H1 (cell line): Measurements from ENCODE around the gene TRAF3. TPM values are rescaled to one million over a fixed set of nuclear protein-coding genes. Genes with fewer than 3 reads are reported as not detected.

Experiments
- CTCF ChIA-PET: fragments of 300-600 bp; sonication (Branson Sonifier 250); formaldehyde crosslinking; loops from one replicate; lab custom pipeline; 2021; ENCODE audit not compliant: partially characterized antibody; lab: Charles Lee
- POLR2A ChIA-PET: fragments of 300-600 bp; sonication (Branson Sonifier 250); formaldehyde crosslinking; loops from one replicate; lab custom pipeline; 2021; ENCODE audit warnings: inconsistent platforms; ENCODE audit not compliant: partially characterized antibody; lab: Charles Lee
- DNase-seq, 2 experiments: peaks; one replicate each; pipeline versions ENCODE4 v3.0.0 to v3.0.0-alpha.2; 2010 to 2022; ENCODE audit warnings: low spot score in 2 of 2, low read depth in 1 of 2, mixed read lengths in 1 of 2
- FAIRE-seq: peaks from 2 replicates; lab custom pipeline; 2011; peaks lifted over from hg19 to GRCh38; lab: Jason Lieb, UNC
- H2AFZ ChIP-seq: 2 replicates; pipeline ENCODE4 v1.8.1; 2012; ENCODE audit warnings: low read length, inconsistent platforms
- H2AK5ac ChIP-seq: 2 replicates; pipeline ENCODE4 v1.6.1; 2013; ENCODE audit warnings: low read depth, low read length
- H2BK120ac ChIP-seq: replicated peaks from 2 replicates; pipeline ENCODE3; 2013; ENCODE audit warnings: low read depth, low read length, inconsistent platforms
- H2BK12ac ChIP-seq: 2 replicates; pipeline ENCODE4 v1.6.1; 2013; ENCODE audit warnings: low read depth, low read length
- H2BK15ac ChIP-seq: 2 replicates; pipeline ENCODE4 v1.6.1; 2013; ENCODE audit warnings: low read length
- H2BK20ac ChIP-seq: 2 replicates; pipeline ENCODE4 v1.6.1; 2013; ENCODE audit warnings: low read length
- H2BK5ac ChIP-seq: 2 replicates; pipeline ENCODE4 v1.6.1; 2013; ENCODE audit warnings: low read depth, low read length
- H3K14ac ChIP-seq: 2 replicates; pipeline ENCODE4 v1.6.1; 2013; ENCODE audit warnings: inconsistent platforms; ENCODE audit not compliant: insufficient read length
- H3K18ac ChIP-seq: 2 replicates; pipeline ENCODE4 v1.6.1; 2013; ENCODE audit warnings: low read length; ENCODE audit errors: extremely low read depth
- H3K23ac ChIP-seq: 2 replicates; pipeline ENCODE4 v1.6.1; 2013; ENCODE audit warnings: inconsistent platforms; ENCODE audit not compliant: insufficient read length
- H3K23me2 ChIP-seq: 2 replicates; pipeline ENCODE4 v1.6.1; 2013; ENCODE audit warnings: low read depth, low read length
- H3K27ac ChIP-seq: 2 replicates; pipeline ENCODE4 v1.6.1; 2011; ENCODE audit warnings: low read depth, low read length, inconsistent platforms
- H3K27me3 ChIP-seq, 4 experiments: replicated peaks in 1 of 4; 1 replicate in 1 of 4; 2 replicates in 3 of 4; pipeline versions ENCODE4 v1.6.1 to v1.8.1; 2011 to 2013; ENCODE audit warnings: low read length in 3 of 4, mild to moderate bottlenecking in 3 of 4, inconsistent platforms in 2 of 4, mixed read lengths in 2 of 4, moderate library complexity in 1 of 4; ENCODE audit not compliant: control insufficient read depth in 3 of 4, insufficient read depth in 3 of 4; ENCODE audit errors: extremely low read depth in 1 of 4
- H3K36me3 ChIP-seq, 4 experiments: 2 replicates each; pipeline versions ENCODE4 v1.6.1 to v1.8.1; 2011 to 2013; ENCODE audit warnings: mild to moderate bottlenecking in 4 of 4, low read length in 3 of 4, moderate library complexity in 2 of 4, control low read depth in 1 of 4, inconsistent platforms in 1 of 4; ENCODE audit not compliant: insufficient read depth in 4 of 4, control insufficient read depth in 2 of 4
- H3K4ac ChIP-seq: replicated peaks from 2 replicates; pipeline ENCODE3; 2013; ENCODE audit warnings: low read length, low read depth, mixed read lengths, inconsistent platforms; ENCODE audit not compliant: insufficient read length
- H3K4me1 ChIP-seq, 4 experiments: replicated peaks in 1 of 4; 1 replicate in 1 of 4; 2 replicates in 3 of 4; pipeline versions ENCODE4 v1.6.1 to v1.8.1; 2011 to 2013; ENCODE audit warnings: low read length in 3 of 4, inconsistent platforms in 2 of 4, mixed read lengths in 1 of 4; ENCODE audit not compliant: insufficient read depth in 4 of 4, control insufficient read depth in 3 of 4
- H3K4me2 ChIP-seq, 2 experiments: 2 replicates each; pipeline versions ENCODE4 v1.6.1 to v1.8.1; 2011 to 2013; ENCODE audit warnings: low read depth in 2 of 2, low read length in 2 of 2, control low read depth in 1 of 2, inconsistent platforms in 1 of 2, mild to moderate bottlenecking in 1 of 2; ENCODE audit not compliant: insufficient read depth in 1 of 2
- H3K4me3 ChIP-seq, 4 experiments: fragments of 200-600, 300-600 bp in 1 of 4; sonication (generic), shearing (Covaris generic), sonication (Bioruptor Twin) in 1 of 4; 2 replicates each; pipeline versions ENCODE4 v1.5.1 to v1.8.1; 2011 to 2016; ENCODE audit warnings: low read length in 4 of 4, low read depth in 3 of 4, control low read depth in 2 of 4, inconsistent platforms in 2 of 4, mild to moderate bottlenecking in 2 of 4, mixed read lengths in 1 of 4, moderate library complexity in 1 of 4; ENCODE audit not compliant: insufficient read depth in 2 of 4; ENCODE audit errors: extremely low read depth in 1 of 4
- H3K56ac ChIP-seq: replicated peaks from 2 replicates; pipeline ENCODE3; 2013; ENCODE audit warnings: low read depth, mild to moderate bottlenecking, mixed read lengths, low read length, inconsistent platforms; ENCODE audit not compliant: insufficient read length
- H3K79me1 ChIP-seq: 2 replicates; pipeline ENCODE4 v1.6.1; 2013; ENCODE audit warnings: low read depth, low read length, control low read depth
- H3K79me2 ChIP-seq, 2 experiments: 2 replicates each; pipeline versions ENCODE4 v1.6.1 to v1.8.1; 2012 to 2013; ENCODE audit warnings: low read length in 2 of 2, mild to moderate bottlenecking in 2 of 2, inconsistent platforms in 1 of 2; ENCODE audit not compliant: insufficient read depth in 2 of 2, control insufficient read depth in 1 of 2
- H3K9ac ChIP-seq, 4 experiments: replicated peaks in 1 of 4; 1 replicate in 1 of 4; 2 replicates in 3 of 4; pipeline versions ENCODE4 v1.6.1 to v1.8.1; 2011 to 2013; ENCODE audit warnings: low read depth in 3 of 4, low read length in 3 of 4, control low read depth in 2 of 4, mild to moderate bottlenecking in 2 of 4, moderate library complexity in 2 of 4, inconsistent platforms in 1 of 4; ENCODE audit errors: extremely low read depth in 1 of 4
- H3K9me3 ChIP-seq, 2 experiments: 2 replicates each; pipeline versions ENCODE4 v1.6.1 to v1.8.1; 2012 to 2013; ENCODE audit warnings: mild to moderate bottlenecking in 2 of 2, moderate library complexity in 2 of 2, control low read depth in 1 of 2, inconsistent platforms in 1 of 2, low read depth in 1 of 2, low read length in 1 of 2, mixed read lengths in 1 of 2; ENCODE audit not compliant: insufficient read depth in 2 of 2
- H4K20me1 ChIP-seq, 2 experiments: replicated peaks in 1 of 2; 2 replicates each; pipeline versions ENCODE3 to v1.8.1; 2011 to 2013; ENCODE audit warnings: inconsistent platforms in 2 of 2, low read length in 2 of 2, mild to moderate bottlenecking in 1 of 2; ENCODE audit not compliant: insufficient read depth in 2 of 2, control insufficient read depth in 1 of 2
- H4K5ac ChIP-seq: 2 replicates; pipeline ENCODE4 v1.6.1; 2013; ENCODE audit warnings: low read length, low read depth, mixed read lengths, inconsistent platforms; ENCODE audit not compliant: insufficient read length
- H4K8ac ChIP-seq: 2 replicates; pipeline ENCODE4 v1.8.0; 2013; ENCODE audit warnings: mild to moderate bottlenecking, moderate library complexity, low read length, inconsistent platforms; ENCODE audit not compliant: insufficient read depth; ENCODE audit errors: extremely low read depth
- H4K91ac ChIP-seq: replicated peaks from 2 replicates; pipeline ENCODE3; 2013; ENCODE audit warnings: low read length, mixed read lengths, inconsistent platforms; ENCODE audit not compliant: insufficient read length
- CTBP2 ChIP-seq: IDR thresholded peaks from 2 replicates; pipeline ENCODE4 v1.7.0; 2011; ENCODE audit warnings: borderline replicate concordance, mild to moderate bottlenecking, moderate library complexity, mixed read lengths, low read length; ENCODE audit not compliant: insufficient read depth, insufficient read length
- whole genome bisulfite sequencing, 2 experiments: shearing (Covaris generic) in 1 of 2; methylation state at CpG; one replicate each; pipeline versions ENCODE4 v1.1.6 to v1.1.7; 2013 to 2015; ENCODE audit warnings: low lambda C conversion rate in 2 of 2, mixed read lengths in 2 of 2, inconsistent platforms in 1 of 2, low coverage in 1 of 2, missing lambda C conversion rate in 1 of 2; ENCODE audit not compliant: insufficient replicate concordance in 2 of 2, insufficient coverage in 1 of 2, insufficient read length in 1 of 2; ENCODE audit errors: extremely low coverage in 1 of 2, missing lambda C conversion rate in 1 of 2; 5-methylcytosine and 5-hydroxymethylcytosine counted together
- polyA plus RNA-seq, 7 experiments: library from polyadenylated mRNA; depleted of rRNA in 3 of 7; stranded (reverse) in 5 of 7; unstranded in 2 of 7; fragments of >200 nt in 5 of 7; fragments of 200-250 nt in 2 of 7; gene quantifications; 1 replicate in 5 of 7; 2 replicates in 1 of 7; 4 replicates in 1 of 7; pipeline versions ENCODE4 v1.2.1 to v1.2.3, GENCODE V29; 2011 to 2013; ENCODE audit warnings: missing spikeins in 2 of 7, mixed read lengths in 2 of 7
- total RNA-seq: library from RNA; stranded (reverse); fragmentation: NEBNext Ultra II Directional; extraction: Animal tissue kit (Norgen Biotek cat#: 25700); gene quantifications from 2 replicates; pipeline ENCODE4 v1.2.1, GENCODE V29; 2021

The TRAF3 gene
- total and polyA plus RNA-seq, 2 of the 8 experiments (the other 6 are each of a cell fraction or from before 2014, with no cell fraction given), result 5.8 to 12.1 TPM

- CTCF ChIA-PET, result interaction anchor here (0.6 to 1.7 kb wide), 4 partner anchors 11 to 608 kb away, joined by 3 to 5 read pairs (median 4); no protein-coding TSS in a partner anchor
- H2BK5ac ChIP-seq, result no peak overlapping the region
- H3K4ac ChIP-seq, result no peak overlapping the region
- WGBS, 2 experiments, result 92% methylated on average over 16 of the region's 16 CpGs; no CpG with 5 or more reads in 1 of the 2 experiments
- peaks cover 0 to 8% of the 10 kb centered on the region in 2 experiments for H4K20me1 ChIP-seq
- H3K56ac ChIP-seq, result no peak overlapping the region
- H2AFZ ChIP-seq, result no peak overlapping the region
- H3K79me2 ChIP-seq, result no peaks in the 10 kb centered on the region
- H2BK12ac ChIP-seq, result no peak overlapping the region
- no peaks in the 10 kb centered on the region for H3K27me3 ChIP-seq
- H2AK5ac ChIP-seq, result no peak overlapping the region
- FAIRE-seq (no peak), DNase-seq (no peak)
- H3K18ac ChIP-seq, result no peak overlapping the region
- H3K79me1 ChIP-seq, result no peaks in the 10 kb centered on the region
- no peak overlapping the region for H2BK120ac ChIP-seq
- POLR2A ChIA-PET, result no interaction called here
- H3K9me3 ChIP-seq, result no peaks in the 10 kb centered on the region
- no peak overlapping the region for H3K27ac ChIP-seq
- H4K5ac ChIP-seq, result no peak overlapping the region
- no peak overlapping the region for H4K91ac ChIP-seq
- H2BK20ac ChIP-seq, result no peak overlapping the region
- H3K4me3 ChIP-seq, result no peak overlapping the region
- no peak overlapping the region for H4K8ac ChIP-seq
- no peak overlapping the region for H3K4me2 ChIP-seq
- no peaks in the 10 kb centered on the region for H3K23me2 ChIP-seq
- H3K23ac ChIP-seq, result no peak overlapping the region
- peaks cover 5 to 54% (median 33%) of the 10 kb centered on the region in 4 experiments for H3K36me3 ChIP-seq
- H3K9ac ChIP-seq, result no peak overlapping the region
- H3K14ac ChIP-seq, result no peak overlapping the region
- H3K4me1 ChIP-seq, result no peaks in the 10 kb centered on the region
- H2BK15ac ChIP-seq, result no peak overlapping the region
- no peak for TF ChIP-seq CTBP2
Observed at GRCh38 chr14:102943454-102943853, 166.2 kb downstream of the TRAF3 start.
